Nephron (organoid): Measurements from ENCODE around the gene KCTD17.
A peak's percentile ranks its signal among the peaks of the same experiment; 100 is the strongest.

Source experiments
- H3K27ac Mint-ChIP-seq, 3 experiments: 2 replicates each; pipeline ENCODE4 v1.8.0; 2020; ENCODE audit warnings: mixed read lengths in 3 of 3, mild to moderate bottlenecking in 2 of 3, moderate library complexity in 1 of 3
- H3K27me3 Mint-ChIP-seq: 2 replicates; pipeline ENCODE4 v1.8.0; 2021; ENCODE audit warnings: low read depth, mild to moderate bottlenecking, moderate library complexity, mixed read lengths
- H3K36me3 Mint-ChIP-seq: 2 replicates; pipeline ENCODE4 v1.8.0; 2020; ENCODE audit warnings: low read depth, mixed read lengths
- H3K4me1 Mint-ChIP-seq: 2 replicates; pipeline ENCODE4 v1.8.0; 2020; ENCODE audit warnings: mixed read lengths
- H3K4me3 Mint-ChIP-seq, 3 experiments: 2 replicates each; pipeline ENCODE4 v1.8.0; 2020; ENCODE audit warnings: mild to moderate bottlenecking in 3 of 3, mixed read lengths in 3 of 3, moderate library complexity in 2 of 3
- H3K9me3 Mint-ChIP-seq: 2 replicates; pipeline ENCODE4 v1.8.0; 2020; ENCODE audit warnings: mixed read lengths
- TF ChIP-seq, protein P1 (sequence below), 3 experiments: fragments of 200-600 bp; sonication (generic); IDR thresholded peaks; one replicate each; pipeline ENCODE4 v1.5.0; 2021; ENCODE audit warnings: antibody characterized with exemption in 3 of 3; ENCODE audit not compliant: unreplicated experiment in 3 of 3

Gene KCTD17

DNA sequence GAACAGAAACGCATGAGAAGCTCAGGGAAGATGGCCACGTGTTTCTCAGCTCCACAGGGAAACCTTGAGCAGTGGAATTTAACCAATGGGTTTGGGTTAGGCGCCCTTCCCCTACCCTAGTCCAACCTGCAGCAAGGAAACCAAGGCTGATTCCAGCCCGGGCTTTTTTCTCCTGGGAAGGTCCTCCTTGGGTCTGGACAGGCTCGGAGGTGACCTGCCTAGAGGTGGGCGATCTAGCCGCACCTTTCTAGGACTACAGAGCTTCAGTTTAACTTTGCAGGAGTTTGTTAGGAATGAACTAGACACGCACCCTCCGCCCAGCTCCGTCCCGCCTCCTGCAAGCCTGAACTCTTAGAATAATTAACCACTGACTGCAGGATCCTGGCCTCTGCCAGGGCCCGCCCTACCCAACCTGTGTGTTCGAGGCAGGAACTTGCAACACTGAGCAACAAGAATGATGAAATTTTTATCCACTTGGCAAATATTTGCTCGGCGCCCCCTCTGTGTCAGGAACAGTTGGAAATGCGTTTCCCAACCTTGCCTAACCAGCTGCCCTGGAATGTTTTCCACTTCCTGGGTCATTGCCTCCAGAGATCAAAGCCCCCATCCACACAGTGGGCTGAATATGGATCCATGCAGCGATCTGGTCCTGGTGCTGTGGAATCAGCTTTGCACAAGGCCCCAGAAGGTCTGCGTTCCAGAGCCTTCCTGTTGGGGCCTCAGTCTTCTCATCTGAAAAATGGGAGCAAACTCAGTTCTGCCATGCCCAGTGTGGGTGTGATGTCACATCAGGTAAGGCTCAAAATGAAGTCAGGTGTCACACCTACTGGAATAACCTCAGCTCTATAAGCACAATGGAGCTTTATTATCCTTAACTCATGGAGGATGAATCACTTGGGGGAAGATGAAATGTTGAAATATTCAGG, 18.7 kb upstream of the KCTD17 start:
- Mint-ChIP-seq H3K27ac (peak overlapping the region; percentile 34 to 89 (median 77)), H3K9me3 (no peaks in the 10 kb centered on the region), H3K36me3 (peaks cover 13% of the 10 kb centered on the region), H3K4me1 (peaks cover 8% of the 10 kb centered on the region), H3K4me3 (no peak overlapping the region), H3K27me3 (peaks cover 7% of the 10 kb centered on the region)
- TF ChIP-seq, protein P1, sequence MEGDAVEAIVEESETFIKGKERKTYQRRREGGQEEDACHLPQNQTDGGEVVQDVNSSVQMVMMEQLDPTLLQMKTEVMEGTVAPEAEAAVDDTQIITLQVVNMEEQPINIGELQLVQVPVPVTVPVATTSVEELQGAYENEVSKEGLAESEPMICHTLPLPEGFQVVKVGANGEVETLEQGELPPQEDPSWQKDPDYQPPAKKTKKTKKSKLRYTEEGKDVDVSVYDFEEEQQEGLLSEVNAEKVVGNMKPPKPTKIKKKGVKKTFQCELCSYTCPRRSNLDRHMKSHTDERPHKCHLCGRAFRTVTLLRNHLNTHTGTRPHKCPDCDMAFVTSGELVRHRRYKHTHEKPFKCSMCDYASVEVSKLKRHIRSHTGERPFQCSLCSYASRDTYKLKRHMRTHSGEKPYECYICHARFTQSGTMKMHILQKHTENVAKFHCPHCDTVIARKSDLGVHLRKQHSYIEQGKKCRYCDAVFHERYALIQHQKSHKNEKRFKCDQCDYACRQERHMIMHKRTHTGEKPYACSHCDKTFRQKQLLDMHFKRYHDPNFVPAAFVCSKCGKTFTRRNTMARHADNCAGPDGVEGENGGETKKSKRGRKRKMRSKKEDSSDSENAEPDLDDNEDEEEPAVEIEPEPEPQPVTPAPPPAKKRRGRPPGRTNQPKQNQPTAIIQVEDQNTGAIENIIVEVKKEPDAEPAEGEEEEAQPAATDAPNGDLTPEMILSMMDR (IDR thresholded peaks at IDR 0.05; ENCODE audit: unreplicated experiment in 3 of 3), result no peak

GRCh38 chr22:37033605-37034430, 17.7 kb upstream of the KCTD17 start:
- TF ChIP-seq, protein P1 (IDR thresholded peaks at IDR 0.05; ENCODE audit: unreplicated experiment in 3 of 3), result no peak
- Mint-ChIP-seq H3K4me3 (no peak overlapping the region), H3K9me3 (no peaks in the 10 kb centered on the region), H3K36me3 (peaks cover 8% of the 10 kb centered on the region), H3K4me1 (peaks cover 8% of the 10 kb centered on the region), H3K27ac (peak overlapping the region in 2 of 3 experiments; percentile 10 to 12), H3K27me3 (peaks cover 7% of the 10 kb centered on the region)

- H3K4me1 Mint-ChIP-seq, result peaks cover 28% of the 10 kb centered on the region
- no peak overlapping the region for H3K4me3 Mint-ChIP-seq
These were observed 14.7 kb upstream of the KCTD17 start for GRCh38 chr22:37036655-37037377.

GRCh38 chr22:37037669-37038068, 13.9 kb upstream of the KCTD17 start:
- Mint-ChIP-seq H3K27me3 (peaks cover 7% of the 10 kb centered on the region), H3K27ac (no peak overlapping the region), H3K4me3 (no peak overlapping the region), H3K36me3 (no peaks in the 10 kb centered on the region), H3K9me3 (no peaks in the 10 kb centered on the region), H3K4me1 (peaks cover 28% of the 10 kb centered on the region)
- TF ChIP-seq, protein P1 (IDR thresholded peaks at IDR 0.05; ENCODE audit: unreplicated experiment in 3 of 3), result no peak

More at GRCh38 chr22:37036655-37037377, 14.7 kb upstream of the KCTD17 start:
- Mint-ChIP-seq H3K27ac (no peak overlapping the region), H3K9me3 (no peaks in the 10 kb centered on the region), H3K36me3 (no peaks in the 10 kb centered on the region), H3K27me3 (peaks cover 7% of the 10 kb centered on the region)
- TF ChIP-seq, protein P1 (IDR thresholded peaks at IDR 0.05; ENCODE audit: unreplicated experiment in 3 of 3), result no peak

DNA sequence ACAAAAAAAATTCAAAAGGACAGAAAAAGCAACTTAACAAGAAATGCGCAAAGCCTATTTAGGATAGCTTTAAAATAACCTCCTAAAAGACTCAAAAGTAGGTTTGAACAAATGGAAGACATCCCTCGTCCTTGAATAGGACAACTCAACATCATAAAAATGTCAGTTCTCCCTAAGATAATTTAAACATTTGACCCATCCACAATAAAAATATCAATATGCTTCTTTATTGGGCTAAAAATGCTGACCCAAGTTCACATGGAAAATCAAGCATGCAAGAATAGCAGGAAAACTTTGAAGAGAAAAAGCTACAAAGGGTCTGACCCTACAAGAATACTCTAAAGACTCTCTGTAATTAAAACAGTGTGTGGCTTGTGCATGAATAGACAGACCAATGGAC, 12.1 kb upstream of the KCTD17 start:
- Mint-ChIP-seq H3K27ac (peak overlapping the region; percentile 17 to 81 (median 51)), H3K36me3 (no peaks in the 10 kb centered on the region), H3K4me1 (peaks cover 37% of the 10 kb centered on the region), H3K27me3 (peaks cover 15% of the 10 kb centered on the region), H3K9me3 (no peaks in the 10 kb centered on the region), H3K4me3 (no peak overlapping the region)
- TF ChIP-seq, protein P1 (IDR thresholded peaks at IDR 0.05; ENCODE audit: unreplicated experiment in 3 of 3), result no peak
